ENCODE data around the gene RTL10. TPM values are rescaled to one million over a fixed set of nuclear protein-coding genes. Genes with fewer than 3 reads are reported as not detected.

The RTL10 gene
- total RNA-seq, 1 experiment from 2014 or later: 25.6 TPM

DNA sequence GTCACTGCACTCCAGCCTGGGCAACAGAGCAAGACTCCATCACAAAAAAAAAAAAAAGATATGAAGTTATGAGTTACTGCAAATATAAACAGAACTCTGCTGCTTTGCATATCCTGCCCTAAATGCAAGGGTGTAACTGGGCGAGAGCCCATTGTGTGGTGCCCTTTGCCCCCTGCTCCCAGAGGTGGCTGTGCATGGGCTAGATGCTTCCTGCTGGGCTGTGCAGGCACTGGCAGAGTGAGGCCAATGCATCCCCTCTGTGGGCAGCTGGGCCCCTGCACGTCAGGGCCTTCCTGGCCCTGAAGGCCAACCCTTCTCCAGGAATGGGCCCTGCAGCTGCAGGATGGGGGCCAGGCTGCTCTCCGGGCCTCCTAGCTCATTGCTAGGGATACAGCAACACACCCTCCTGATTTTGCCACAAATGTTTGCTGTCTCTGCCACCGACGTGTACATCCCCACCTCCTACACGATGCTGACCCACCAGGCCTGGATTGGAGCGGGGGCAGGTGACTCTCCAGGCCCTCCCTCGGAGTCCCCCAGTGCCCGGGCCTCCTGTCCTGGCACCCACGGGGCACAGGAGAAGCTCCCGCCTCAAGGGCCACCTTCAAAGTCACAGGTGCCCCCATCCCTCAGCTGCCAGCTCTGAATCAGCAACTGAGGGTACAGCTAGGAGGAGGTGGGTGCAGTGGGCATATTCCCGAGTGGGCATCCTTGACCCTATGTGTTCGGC is 46.2 kb upstream of the RTL10 start:
- ChIA-PET POLR2A (ENCODE audit: low non-redundant PET) (no interaction called here), CTCF (interaction anchor here (1.1 to 1.7 kb wide), 2 partner anchors 9 to 170 kb away, joined by 3 to 6 read pairs; no protein-coding TSS in a partner anchor)
- Histone ChIP-seq H3K27me3 (replicated peaks; ENCODE audit: insufficient read depth, low read depth, low read length, poor library complexity) (no peaks in the 10 kb centered on the region), H3K4me3 (ENCODE audit: low read depth, low read length, poor library complexity, severe bottlenecking) (no peak overlapping the region), H3K27ac (ENCODE audit: low read depth, low read length, poor library complexity, severe bottlenecking) (no peak overlapping the region), H3K9me3 (ENCODE audit: low read depth, low read length, poor library complexity, severe bottlenecking) (no peaks in the 10 kb centered on the region), H3K4me1 (ENCODE audit: insufficient read depth, low read length, poor library complexity, severe bottlenecking) (peaks cover 16% of the 10 kb centered on the region), H3K36me3 (ENCODE audit: insufficient read depth, low read length, poor library complexity, severe bottlenecking) (no peaks in the 10 kb centered on the region)
- intact Hi-C loops (cut with micrococcal nuclease; ENCODE audit: unreplicated experiment): no loop called here
- no peak for DNase-seq (ENCODE audit: low spot score)
- TF ChIP-seq EZH2 (IDR thresholded peaks at IDR 0.05; ENCODE audit: borderline replicate concordance, low read depth, low read length, poor library complexity, severe bottlenecking): no peak
- TF ChIP-seq, protein P1, sequence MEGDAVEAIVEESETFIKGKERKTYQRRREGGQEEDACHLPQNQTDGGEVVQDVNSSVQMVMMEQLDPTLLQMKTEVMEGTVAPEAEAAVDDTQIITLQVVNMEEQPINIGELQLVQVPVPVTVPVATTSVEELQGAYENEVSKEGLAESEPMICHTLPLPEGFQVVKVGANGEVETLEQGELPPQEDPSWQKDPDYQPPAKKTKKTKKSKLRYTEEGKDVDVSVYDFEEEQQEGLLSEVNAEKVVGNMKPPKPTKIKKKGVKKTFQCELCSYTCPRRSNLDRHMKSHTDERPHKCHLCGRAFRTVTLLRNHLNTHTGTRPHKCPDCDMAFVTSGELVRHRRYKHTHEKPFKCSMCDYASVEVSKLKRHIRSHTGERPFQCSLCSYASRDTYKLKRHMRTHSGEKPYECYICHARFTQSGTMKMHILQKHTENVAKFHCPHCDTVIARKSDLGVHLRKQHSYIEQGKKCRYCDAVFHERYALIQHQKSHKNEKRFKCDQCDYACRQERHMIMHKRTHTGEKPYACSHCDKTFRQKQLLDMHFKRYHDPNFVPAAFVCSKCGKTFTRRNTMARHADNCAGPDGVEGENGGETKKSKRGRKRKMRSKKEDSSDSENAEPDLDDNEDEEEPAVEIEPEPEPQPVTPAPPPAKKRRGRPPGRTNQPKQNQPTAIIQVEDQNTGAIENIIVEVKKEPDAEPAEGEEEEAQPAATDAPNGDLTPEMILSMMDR (conservative IDR thresholded peaks at IDR 0.05; ENCODE audit: low read depth, low read length): no peak
- no TSS peak for BruUV-seq (replicated peaks)

DNA sequence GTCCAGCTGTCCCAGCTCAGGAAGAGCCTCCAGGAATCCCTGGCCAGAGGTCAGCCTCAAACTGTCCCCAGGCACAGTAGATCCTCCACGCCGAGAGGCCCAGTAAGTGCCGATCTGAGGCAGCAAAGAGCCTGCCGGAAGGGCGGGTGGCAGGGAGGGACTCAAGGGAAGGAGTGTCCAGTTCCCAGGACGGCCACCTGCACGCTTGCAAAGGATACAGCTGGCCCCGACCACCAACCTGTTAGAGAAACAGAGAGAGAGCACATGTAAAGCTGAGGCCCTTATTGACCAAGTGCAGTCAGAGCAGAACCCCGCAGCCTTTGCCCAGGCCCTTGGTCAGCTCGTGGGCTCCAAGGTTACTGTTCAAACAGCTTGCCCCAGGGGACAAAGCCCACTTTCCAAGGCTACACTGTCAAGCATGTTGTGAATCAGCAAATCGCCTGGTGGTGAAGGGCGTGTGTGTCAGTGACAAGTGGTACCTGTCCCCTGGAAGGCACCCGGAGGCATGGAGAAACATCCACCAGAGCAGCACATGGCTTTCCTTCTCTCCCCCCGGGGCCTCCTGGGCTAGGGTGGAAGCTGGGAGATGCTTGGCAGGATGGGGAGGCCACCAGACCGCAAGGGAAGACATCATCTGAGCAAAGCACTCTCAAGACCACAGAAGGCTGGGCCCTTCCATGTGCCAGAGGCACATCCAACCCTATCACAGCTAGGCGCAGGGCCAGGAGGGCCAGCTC is 44.3 kb upstream of the RTL10 start:
- BruUV-seq (replicated peaks): no TSS peak
- Histone ChIP-seq H3K27me3 (replicated peaks; ENCODE audit: insufficient read depth, low read depth, low read length, poor library complexity) (no peaks in the 10 kb centered on the region), H3K4me3 (ENCODE audit: low read depth, low read length, poor library complexity, severe bottlenecking) (no peak overlapping the region), H3K27ac (ENCODE audit: low read depth, low read length, poor library complexity, severe bottlenecking) (no peak overlapping the region), H3K36me3 (ENCODE audit: insufficient read depth, low read length, poor library complexity, severe bottlenecking) (no peaks in the 10 kb centered on the region), H3K4me1 (ENCODE audit: insufficient read depth, low read length, poor library complexity, severe bottlenecking) (peaks cover 16% of the 10 kb centered on the region), H3K9me3 (ENCODE audit: low read depth, low read length, poor library complexity, severe bottlenecking) (no peaks in the 10 kb centered on the region)
- no peak for TF ChIP-seq EZH2 (IDR thresholded peaks at IDR 0.05; ENCODE audit: borderline replicate concordance, low read depth, low read length, poor library complexity, severe bottlenecking)
- TF ChIP-seq, protein P1 (conservative IDR thresholded peaks at IDR 0.05; ENCODE audit: low read depth, low read length): no peak
- ChIA-PET POLR2A (ENCODE audit: low non-redundant PET) (no interaction called here), CTCF (no interaction called here)
- no peak for DNase-seq (ENCODE audit: low spot score)
- intact Hi-C loops (cut with micrococcal nuclease; ENCODE audit: unreplicated experiment): no loop called here

DNA sequence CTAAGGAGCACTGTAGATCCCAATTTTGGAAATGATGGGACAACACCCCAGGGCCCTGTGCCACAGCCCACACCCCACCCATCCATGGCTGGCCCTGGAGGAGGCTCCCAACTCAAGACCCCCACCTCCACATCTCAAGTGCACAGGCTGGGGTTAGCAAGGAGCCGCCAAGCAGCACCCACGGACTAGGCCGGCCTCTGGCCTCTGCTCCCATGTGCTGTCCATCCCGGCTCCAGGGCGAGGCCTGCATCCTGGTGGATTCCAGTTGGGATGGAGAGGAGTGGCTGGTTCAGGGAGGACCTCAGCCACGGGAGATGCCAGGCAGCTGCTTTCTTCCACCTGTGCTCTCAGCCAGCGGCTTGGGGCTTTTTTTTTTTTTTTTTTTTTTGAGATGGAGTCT is 43.5 kb upstream of the RTL10 start:
- BruUV-seq (replicated peaks): no TSS peak
- Histone ChIP-seq H3K4me3 (ENCODE audit: low read depth, low read length, poor library complexity, severe bottlenecking) (no peak overlapping the region), H3K36me3 (ENCODE audit: insufficient read depth, low read length, poor library complexity, severe bottlenecking) (no peaks in the 10 kb centered on the region), H3K27ac (ENCODE audit: low read depth, low read length, poor library complexity, severe bottlenecking) (no peak overlapping the region), H3K9me3 (ENCODE audit: low read depth, low read length, poor library complexity, severe bottlenecking) (no peaks in the 10 kb centered on the region), H3K4me1 (ENCODE audit: insufficient read depth, low read length, poor library complexity, severe bottlenecking) (peaks cover 20% of the 10 kb centered on the region), H3K27me3 (replicated peaks; ENCODE audit: insufficient read depth, low read depth, low read length, poor library complexity) (no peaks in the 10 kb centered on the region)
- intact Hi-C loops (cut with micrococcal nuclease; ENCODE audit: unreplicated experiment): no loop called here
- TF ChIP-seq, protein P1 (conservative IDR thresholded peaks at IDR 0.05; ENCODE audit: low read depth, low read length): no peak
- no peak for TF ChIP-seq EZH2 (IDR thresholded peaks at IDR 0.05; ENCODE audit: borderline replicate concordance, low read depth, low read length, poor library complexity, severe bottlenecking)
- ChIA-PET POLR2A (ENCODE audit: low non-redundant PET) (no interaction called here), CTCF (interaction anchor here (0.5 to 0.7 kb wide), 2 partner anchors 51 to 634 kb away, joined by 4 to 7 read pairs; no protein-coding TSS in a partner anchor)
- no peak for DNase-seq (ENCODE audit: low spot score)
